Measurements from ENCODE around the gene MYH7.

GRCh38 chr14:23470947-23471346 is 35.5 kb upstream of the MYH7 start:
- TF ChIP-seq, protein P1, sequence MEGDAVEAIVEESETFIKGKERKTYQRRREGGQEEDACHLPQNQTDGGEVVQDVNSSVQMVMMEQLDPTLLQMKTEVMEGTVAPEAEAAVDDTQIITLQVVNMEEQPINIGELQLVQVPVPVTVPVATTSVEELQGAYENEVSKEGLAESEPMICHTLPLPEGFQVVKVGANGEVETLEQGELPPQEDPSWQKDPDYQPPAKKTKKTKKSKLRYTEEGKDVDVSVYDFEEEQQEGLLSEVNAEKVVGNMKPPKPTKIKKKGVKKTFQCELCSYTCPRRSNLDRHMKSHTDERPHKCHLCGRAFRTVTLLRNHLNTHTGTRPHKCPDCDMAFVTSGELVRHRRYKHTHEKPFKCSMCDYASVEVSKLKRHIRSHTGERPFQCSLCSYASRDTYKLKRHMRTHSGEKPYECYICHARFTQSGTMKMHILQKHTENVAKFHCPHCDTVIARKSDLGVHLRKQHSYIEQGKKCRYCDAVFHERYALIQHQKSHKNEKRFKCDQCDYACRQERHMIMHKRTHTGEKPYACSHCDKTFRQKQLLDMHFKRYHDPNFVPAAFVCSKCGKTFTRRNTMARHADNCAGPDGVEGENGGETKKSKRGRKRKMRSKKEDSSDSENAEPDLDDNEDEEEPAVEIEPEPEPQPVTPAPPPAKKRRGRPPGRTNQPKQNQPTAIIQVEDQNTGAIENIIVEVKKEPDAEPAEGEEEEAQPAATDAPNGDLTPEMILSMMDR (optimal IDR thresholded peaks at IDR 0.05 in 1 of 3, IDR thresholded peaks at IDR 0.05 in 1 of 3, conservative IDR thresholded peaks at IDR 0.05 in 1 of 3; ENCODE audit: extremely low read depth in 1 of 3, insufficient read depth in 2 of 3, low read length in 3 of 3) = no peak
- no peak for TF ChIP-seq EZH2 (IDR thresholded peaks at IDR 0.05; ENCODE audit: low read length)
